NK-92 (cell line): Measurements from ENCODE around the gene SF3B5.
"Not testable (repeated sequence)": the region's sequence is repeated elsewhere in the genome, so short reads cannot be mapped to it uniquely, and the experiment has no call there.

Source experiments
- DNase-seq: peaks from one replicate; lab custom pipeline; 2025; ENCODE audit not compliant: unreplicated experiment; lab: John Stamatoyannopoulos, UW

The SF3B5 gene

GRCh38 chr6:144095134-144096002 lies at the start of gene SF3B5:
Gene SF3B5, minus strand, starts transcription at chr6:144095573. Its CDS starts 76 bp downstream, at chr6:144095497.
- peak; percentile 90 for DNase-seq

GRCh38 chr6:144144996-144145395 lies 49.6 kb upstream of the SF3B5 start:
- no peak for DNase-seq

- DNase-seq: no peak
These were observed 48.5 kb upstream of the SF3B5 start for GRCh38 chr6:144143878-144144277.

GRCh38 chr6:144143106-144143505 lies 47.7 kb upstream of the SF3B5 start:
- no peak for DNase-seq

- DNase-seq: no peak
These were observed 46.1 kb upstream of the SF3B5 start for GRCh38 chr6:144141470-144141869.

- DNase-seq: no peak
These were observed 45.5 kb upstream of the SF3B5 start for GRCh38 chr6:144140867-144141266.

GRCh38 chr6:144139817-144140216 lies 44.4 kb upstream of the SF3B5 start:
- DNase-seq: no peak

- no peak for DNase-seq
These were observed 43.2 kb upstream of the SF3B5 start for GRCh38 chr6:144138542-144138941.

GRCh38 chr6:144134737-144135136 lies 39.4 kb upstream of the SF3B5 start:
- no peak for DNase-seq

- no peak for DNase-seq
These were observed 38.8 kb upstream of the SF3B5 start for GRCh38 chr6:144134176-144134575.

- no peak for DNase-seq
These were observed 38.0 kb upstream of the SF3B5 start for GRCh38 chr6:144133225-144133821.

- not testable (repeated sequence) for DNase-seq
These were observed 36.9 kb upstream of the SF3B5 start for GRCh38 chr6:144132167-144132690.

- DNase-seq: no peak
These were observed 35.9 kb upstream of the SF3B5 start for GRCh38 chr6:144131248-144131709.

- DNase-seq: no peak
These were observed 34.1 kb upstream of the SF3B5 start for GRCh38 chr6:144129469-144129868.

- no peak for DNase-seq
These were observed 31.7 kb upstream of the SF3B5 start for GRCh38 chr6:144127097-144127496.

- DNase-seq: no peak
These were observed 28.5 kb upstream of the SF3B5 start for GRCh38 chr6:144123836-144124235.

GRCh38 chr6:144123421-144123820 lies 28.0 kb upstream of the SF3B5 start:
- DNase-seq: no peak

GRCh38 chr6:144122861-144123260 lies 27.5 kb upstream of the SF3B5 start:
- no peak for DNase-seq

- no peak for DNase-seq
These were observed 24.0 kb upstream of the SF3B5 start for GRCh38 chr6:144119376-144119775.

- no peak for DNase-seq
These were observed 19.8 kb upstream of the SF3B5 start for GRCh38 chr6:144115219-144115618.

GRCh38 chr6:144113366-144113765 lies 18.0 kb upstream of the SF3B5 start:
- DNase-seq: no peak

- no peak for DNase-seq
These were observed 14.8 kb upstream of the SF3B5 start for GRCh38 chr6:144110210-144110609.
